NCI-H1105 (cell line): ENCODE results near the gene EFNA3.

Experiments
- DNase-seq: peaks from one replicate; lab custom pipeline; 2025; lab: John Stamatoyannopoulos, UW

EFNA3 gene, protein sequence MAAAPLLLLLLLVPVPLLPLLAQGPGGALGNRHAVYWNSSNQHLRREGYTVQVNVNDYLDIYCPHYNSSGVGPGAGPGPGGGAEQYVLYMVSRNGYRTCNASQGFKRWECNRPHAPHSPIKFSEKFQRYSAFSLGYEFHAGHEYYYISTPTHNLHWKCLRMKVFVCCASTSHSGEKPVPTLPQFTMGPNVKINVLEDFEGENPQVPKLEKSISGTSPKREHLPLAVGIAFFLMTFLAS

DNA sequence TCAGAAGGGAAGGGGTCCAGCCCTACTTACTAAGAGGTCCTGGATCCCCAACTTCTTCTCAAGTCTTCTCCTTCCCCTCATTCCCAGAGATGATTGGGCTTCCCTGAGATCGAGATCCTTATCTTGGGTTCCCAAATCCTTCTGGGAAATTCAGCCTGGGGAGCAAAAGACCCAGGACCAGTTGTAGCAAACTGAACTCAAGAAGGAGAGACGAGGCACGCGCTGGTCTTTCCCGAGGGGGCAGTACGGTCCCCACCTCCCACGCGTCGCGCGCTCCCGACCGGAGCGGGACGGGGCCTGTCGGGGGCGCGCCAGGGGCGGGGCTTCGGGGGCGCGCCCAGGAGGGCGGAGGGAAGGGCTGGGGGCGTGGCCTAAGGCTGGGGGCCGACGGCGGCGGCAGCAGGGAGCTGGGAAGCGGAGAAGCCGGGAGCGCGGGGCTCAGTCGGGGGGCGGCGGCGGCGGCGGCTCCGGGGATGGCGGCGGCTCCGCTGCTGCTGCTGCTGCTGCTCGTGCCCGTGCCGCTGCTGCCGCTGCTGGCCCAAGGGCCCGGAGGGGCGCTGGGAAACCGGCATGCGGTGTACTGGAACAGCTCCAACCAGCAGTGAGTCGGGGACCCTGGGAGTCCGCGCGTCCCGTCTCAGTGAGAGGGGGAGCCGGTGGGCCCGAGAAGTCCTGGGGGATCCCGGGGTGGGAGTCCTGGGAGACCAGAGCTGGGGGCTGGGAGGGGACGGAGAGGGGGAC, at the start of gene EFNA3:
Gene EFNA3, plus strand, starts transcription at position 369 of the 741 bp plus-strand sequence. Its CDS starts 105 bp downstream, at position 474.
- DNase-seq, result peak; percentile 56

DNA sequence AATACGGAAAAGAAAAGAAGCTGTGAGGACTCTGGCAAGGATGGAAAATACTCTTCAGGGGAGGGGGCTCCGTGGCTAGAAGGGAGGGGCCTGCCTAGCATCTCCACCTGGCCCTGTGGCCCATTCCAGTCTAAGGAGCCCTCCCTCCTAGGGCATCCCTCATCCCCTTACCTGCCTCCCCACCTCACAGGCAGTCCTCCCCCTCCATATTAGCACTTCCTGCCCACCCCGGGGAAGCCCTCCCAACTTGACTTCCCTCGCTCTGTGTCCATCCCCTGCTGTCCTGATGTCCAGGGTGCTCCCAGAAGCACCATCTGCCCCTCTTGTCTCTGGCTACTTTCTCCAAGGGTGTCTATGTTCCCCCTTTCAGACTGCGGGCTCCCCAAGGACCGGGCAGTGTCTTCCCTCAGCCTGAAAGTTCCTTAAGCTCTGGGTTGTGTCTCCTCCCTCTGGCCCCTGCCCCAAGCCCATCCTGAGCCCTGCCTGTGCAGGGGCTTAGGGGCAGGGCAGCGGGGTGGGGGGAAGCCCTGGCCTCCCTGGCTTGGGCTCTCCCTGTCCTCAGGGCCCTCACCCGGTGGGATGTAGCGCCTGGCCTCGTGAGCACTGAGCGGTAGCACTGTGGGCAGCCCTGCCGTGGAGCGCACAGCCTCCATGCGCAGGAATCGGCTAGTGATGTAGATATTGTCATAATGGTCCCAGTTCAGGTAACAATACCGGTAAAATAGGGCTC, 49.0 kb upstream of the EFNA3 start:
- no peak for DNase-seq

GRCh38 chr1:155030243-155030795, 48.3 kb upstream of the EFNA3 start:
- no peak for DNase-seq

DNA sequence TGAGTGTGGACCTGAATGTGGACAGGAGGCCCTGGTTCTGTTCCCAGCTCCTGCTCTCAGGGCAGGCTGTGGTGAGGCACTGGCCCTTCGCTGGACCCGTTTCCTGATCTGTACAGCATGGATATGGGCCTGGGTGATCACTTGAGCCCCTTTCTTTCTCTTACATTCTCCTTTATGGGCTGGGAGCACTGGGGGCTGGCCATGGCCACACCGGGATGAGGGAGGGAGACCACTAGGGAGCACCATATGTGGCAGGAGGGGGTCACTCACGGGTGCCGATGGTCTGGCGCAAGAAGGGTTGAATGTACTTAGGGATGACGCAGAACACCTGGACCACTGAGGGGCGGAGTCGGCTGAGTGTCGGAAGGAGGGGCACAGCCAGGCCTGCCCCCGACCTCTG, 47.7 kb upstream of the EFNA3 start:
- no peak for DNase-seq

DNA sequence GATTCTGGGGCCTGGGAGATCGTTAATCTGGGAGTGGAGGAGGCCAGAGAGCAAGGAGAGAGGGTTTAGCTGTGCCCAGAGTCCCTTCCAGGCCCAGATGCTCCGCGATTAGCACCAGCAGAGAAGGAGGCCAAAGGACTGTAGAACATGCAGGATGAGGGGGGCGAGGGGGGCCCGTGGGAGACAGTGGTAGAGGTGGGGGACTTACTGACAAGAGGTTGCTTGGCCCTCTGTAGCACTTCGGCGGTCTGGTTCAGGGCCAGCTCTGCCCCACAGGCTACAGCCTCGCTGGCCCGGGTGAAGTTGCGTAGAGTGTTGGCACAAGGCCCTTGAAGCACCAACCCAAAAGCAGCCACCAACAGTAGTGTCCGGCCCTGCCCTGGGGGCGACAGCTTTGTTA, 45.8 kb upstream of the EFNA3 start:
- DNase-seq, result no peak

GRCh38 chr1:155033524-155033923, 45.1 kb upstream of the EFNA3 start, which contains the start of the genes DCST1 and DCST2:
DCST1 (plus strand) TSS chr1:155033824; CDS start chr1:155034037, 213 bp downstream.
DCST2 (minus strand) TSS chr1:155033781; CDS start chr1:155033701, 80 bp downstream.
- DNase-seq, result no peak

DNA sequence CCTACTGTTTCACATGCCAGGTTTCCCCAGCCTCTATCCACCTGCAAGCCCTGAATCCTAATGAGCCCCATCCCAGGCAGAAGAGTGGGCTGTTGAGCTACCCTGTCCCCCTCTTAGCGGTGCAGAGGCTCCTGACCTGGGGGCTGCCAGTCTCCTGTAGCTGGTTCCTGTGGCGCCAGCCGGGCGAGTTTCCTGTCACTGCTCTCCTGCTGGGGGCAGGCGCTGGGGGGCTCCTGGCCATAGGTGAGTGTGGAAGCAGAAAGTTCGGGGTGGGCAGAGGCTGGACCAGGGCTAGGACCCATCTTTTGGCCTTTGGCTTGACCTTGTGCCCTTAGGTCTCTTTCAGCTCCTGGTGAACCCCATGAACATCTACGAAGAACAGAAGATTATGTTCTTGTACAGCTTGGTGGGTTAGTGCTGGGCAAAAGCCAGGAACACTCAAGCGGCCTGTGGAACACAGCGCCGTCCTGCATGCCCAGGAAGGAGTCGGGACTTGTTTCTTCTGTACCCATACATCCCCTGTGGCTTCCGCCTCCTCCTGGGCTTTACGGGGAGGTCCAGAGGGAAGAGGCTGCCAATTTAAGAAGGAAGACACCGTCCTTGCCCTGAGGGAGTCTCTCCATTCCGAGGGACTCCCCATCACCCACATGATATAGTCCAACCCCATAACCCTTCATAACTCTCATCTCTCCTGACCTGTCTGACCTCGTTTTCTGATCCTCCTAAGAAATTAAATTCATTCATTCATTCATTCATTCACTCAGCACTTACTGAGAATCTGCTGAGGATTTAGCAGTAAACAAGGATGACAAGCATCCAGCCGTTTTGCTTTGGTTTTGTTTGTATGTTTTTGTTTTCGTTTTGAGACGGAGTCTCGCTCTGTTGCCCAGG, 44.1 kb upstream of the EFNA3 start:
- DNase-seq, result no peak

GRCh38 chr1:155035936-155036335, 42.7 kb upstream of the EFNA3 start:
- DNase-seq, result no peak

DNA sequence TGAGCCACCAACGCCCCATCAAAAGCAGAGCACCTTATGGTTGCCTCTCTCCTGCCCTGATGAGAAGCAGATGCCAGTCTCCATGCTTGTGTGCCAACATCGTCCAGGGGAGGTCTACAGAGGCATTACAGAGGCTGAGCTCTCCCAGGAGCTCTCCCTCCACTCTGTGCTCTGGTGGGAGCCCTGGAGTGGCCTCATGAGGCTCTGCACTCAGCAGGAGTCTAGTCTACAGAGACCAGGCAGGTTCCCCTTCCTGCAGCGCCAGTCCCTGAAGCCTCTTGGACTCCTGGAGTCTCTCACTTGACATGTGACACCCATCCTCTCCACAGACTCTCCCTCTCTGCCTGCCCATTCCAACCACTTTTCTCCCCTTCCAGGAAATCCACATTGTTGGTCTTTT, 41.6 kb upstream of the EFNA3 start:
- no peak for DNase-seq

GRCh38 chr1:155037851-155038441, 40.7 kb upstream of the EFNA3 start:
- DNase-seq, result no peak

- no peak for DNase-seq
Measured at GRCh38 chr1:155038602-155039307, 39.9 kb upstream of the EFNA3 start.

DNA sequence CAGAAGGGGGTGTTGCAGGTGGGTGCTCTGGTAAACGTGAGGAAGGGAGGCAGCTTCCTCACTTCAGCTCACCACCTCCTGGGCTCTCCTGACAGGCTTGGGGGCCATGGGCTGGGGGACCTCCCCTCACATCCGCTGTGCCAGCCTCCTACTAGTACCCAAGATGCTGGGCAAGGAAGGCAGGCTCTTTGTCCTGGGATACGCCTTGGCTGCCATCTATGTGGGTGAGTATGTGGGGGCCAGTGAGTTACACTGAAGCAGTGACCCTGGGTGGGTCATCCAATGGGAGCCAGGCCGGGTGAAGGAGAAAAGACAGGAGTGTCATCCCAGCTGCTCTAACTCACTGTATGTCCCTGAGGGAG, 39.3 kb upstream of the EFNA3 start:
- no peak for DNase-seq

DNA sequence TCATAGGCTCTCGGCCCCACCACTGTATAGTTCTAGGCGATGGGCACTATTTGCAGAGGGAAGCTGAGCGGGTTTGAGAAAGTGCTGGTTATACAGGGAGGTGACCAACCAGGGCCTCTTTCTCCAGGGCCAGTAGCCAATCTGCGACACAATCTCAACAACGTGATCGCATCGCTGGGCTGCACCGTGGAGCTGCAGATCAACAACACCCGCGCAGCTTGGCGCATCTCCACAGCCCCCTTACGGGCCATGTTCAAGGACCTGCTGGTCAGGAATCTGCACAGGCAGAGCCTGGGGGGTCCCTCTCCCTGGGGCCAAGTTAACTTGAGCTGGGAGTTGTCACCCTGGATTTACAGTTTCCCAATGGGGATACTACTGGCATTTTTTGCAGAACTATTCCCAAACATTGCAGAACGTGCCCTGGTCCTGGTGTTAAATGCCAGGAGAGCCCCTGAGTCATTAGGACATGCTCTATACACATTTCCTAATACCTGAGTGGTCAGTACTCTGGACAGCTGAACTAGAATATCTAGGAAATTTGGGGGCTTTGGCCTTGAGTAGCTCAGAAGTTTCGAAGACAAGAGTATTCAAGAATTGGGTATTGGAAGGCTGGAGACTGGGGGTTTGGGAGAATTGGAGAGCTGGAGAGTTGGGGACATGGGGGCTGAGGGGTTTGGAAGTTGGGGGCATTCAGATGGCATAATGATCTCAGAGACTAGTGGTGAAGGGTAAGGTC, 38.1 kb upstream of the EFNA3 start:
- no peak for DNase-seq

DNA sequence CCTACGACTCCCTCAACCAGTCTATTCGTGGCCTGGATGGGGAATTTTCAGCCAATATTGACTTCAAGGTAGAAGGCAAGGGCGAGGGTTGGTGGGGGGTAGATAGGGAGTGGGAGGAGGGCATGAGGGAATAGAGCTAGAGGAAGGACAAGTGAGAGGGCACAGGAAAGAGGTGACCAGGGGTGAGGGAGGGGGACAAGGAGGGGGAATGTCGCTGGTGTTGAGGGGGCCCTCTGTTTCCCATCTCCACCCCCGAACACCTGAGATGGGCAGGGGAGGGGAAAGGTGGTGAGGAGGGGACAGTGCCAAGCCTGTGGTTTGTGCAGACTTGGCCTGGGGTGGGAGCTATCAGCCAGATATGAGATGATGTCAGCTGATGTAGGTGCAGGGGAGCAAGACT, 35.8 kb upstream of the EFNA3 start:
- no peak for DNase-seq

GRCh38 chr1:155043301-155043702, 35.3 kb upstream of the EFNA3 start:
- no peak for DNase-seq

GRCh38 chr1:155043793-155044192, 34.8 kb upstream of the EFNA3 start:
- DNase-seq, result no peak

- DNase-seq, result no peak
Measured at GRCh38 chr1:155044365-155044764, 34.3 kb upstream of the EFNA3 start.

- peak; percentile 30 for DNase-seq
Measured at GRCh38 chr1:155044812-155045657, 33.6 kb upstream of the EFNA3 start.
